Endothelial cell of coronary artery (primary cell): Measurements from ENCODE around the gene STOML2. TPM values are rescaled to one million over a fixed set of nuclear protein-coding genes. Genes with fewer than 3 reads are reported as not detected.

ENCODE experiments used
- total RNA-seq: library from RNA; depleted of rRNA; stranded (reverse); fragments of >200 nt; gene quantifications from 2 replicates; pipeline ENCODE4 v1.2.3, GENCODE V29; 2014

STOML2 gene
- total RNA-seq, result 175 and 219 TPM in 2 replicates

GRCh38 chr9:35102769-35103659 lies at the start of gene STOML2:
Gene STOML2 (minus strand): TSS chr9:35103131. CDS start chr9:35103094, 37 bp downstream.

GRCh38 chr9:35115680-35116538 lies 13.0 kb upstream of the STOML2 start, which contains the start of gene ATOSB:
Gene ATOSB (minus strand): TSS chr9:35115862. CDS start chr9:35108274, 7,588 bp downstream.

DNA sequence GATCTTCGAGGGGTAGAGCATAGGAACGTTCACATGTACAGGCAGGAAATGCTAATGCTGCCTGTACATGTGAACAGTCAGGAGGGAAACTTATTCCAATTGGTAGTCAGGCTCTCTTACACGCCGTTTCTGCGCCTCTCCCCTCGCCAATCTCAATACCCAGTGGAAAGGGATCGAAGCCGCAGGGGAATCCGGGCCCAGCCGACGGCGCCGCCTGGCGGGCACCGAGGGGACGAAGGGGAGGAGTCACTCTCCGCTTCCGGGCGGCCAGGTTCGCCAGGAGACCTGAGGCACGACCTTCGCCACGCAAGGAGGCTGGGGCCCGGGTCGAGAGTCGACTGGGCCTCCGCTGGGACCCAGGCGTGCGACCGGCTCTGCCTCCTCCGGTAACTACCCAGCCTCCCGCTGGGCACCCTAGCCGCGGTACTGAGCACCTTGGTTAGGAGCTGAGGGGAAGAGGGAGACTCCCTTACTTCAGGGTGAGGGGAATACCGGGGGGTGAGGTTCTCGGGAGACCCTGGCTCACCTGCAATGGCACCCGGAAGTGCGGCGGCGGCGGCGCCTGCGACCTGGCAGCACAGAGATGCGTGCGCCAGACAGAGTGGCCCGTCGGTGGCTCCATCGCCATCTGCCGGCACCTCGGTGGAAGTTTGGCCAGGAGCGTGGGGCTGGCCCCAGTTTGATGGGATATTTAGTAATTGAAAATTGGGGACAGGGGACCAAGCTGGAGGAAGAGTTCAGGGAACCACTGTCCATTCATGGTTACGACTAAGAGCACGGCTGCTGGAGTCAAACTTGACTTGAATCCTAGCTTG lies 6.7 kb downstream of the STOML2 start, which contains the start of gene PIGO:
PIGO (minus strand) TSS at position 557 of the 815 bp plus-strand sequence. CDS start 1,026 bp downstream, outside the sequence.

DNA sequence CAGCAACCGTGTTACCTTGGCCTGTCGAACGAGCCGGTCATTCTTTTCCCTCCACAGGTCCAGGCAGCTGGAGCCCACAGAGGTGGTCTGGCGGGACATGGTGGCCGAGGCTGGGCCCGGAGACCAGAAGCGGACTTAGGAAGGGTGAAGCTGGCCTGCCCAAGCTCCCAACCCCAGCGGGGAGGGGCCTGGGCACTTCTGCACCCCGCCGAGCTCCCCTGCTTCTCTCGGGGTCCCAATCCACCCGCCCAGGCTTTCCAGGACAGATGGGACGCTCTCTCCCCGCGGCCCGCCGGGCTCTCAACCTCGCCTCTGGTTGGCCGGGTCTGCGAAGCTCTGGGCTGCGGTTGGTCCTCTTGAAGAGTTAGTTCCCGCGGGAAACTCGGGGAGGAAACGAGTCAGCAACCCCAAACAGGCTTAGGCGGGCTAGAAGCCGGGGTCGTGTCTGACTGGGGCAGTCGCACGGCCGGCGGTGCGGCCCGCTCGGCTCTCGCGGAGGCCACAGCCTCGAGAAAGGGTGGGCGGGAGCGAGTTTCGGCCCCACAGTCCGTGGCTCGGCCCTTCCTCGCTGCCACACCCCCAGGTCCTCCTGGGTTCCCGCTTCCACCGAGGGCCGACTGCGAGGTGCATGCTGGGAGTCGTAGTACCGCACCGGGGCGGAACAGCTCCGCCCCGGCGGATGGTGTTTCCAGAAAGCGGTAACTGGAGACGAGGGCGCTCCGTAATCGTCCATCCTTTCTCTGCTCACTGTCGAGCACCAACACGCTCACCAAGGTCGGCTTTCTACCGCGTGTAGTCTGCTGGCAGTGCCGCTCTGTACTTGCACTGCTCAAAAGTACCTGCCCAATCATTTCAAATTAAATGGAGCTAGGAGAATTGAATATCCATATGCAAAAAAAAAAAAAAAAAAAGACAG lies 23.2 kb downstream of the STOML2 start, which contains the start of gene FANCG:
FANCG (minus strand) TSS at position 517 of the 916 bp plus-strand sequence; CDS start at position 99, 418 bp downstream.

DNA sequence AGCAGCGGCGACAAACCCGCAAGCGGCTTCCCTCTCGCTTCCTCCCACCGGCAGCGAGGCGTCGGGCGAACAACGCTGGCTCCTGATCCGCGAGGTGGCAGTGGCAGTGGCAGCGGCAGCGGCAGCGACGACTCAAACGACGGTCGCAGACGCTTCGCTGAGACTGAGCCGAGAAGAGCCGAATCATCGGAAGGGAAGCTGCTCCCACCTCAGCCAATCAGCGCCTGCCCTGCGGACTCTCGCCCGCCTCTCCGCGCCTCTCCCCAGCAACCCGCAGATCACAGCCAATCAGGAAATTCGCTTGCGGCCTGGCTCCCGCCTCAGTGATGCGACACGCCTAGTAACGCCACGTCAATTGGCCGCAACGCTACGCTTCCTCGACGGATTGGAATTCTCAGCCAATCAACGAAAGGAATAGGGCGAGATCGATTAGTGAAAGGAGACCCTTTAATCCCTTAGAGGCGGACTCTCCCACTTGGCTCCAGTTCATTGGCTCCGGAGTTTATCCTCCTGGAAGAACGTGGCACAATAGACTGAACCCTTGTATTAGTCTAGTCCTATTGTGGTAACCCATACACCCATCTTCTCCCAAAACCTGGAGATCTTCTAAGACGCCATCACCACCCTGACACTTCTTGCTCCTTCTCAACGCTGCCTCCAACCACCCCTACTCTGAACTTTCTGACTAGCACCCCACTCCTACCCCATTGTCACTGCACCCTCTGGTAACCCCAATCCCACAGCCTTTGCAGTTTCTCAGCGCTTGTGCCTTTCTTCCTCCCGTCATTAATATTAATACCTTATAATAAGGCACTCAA lies 30.3 kb downstream of the STOML2 start, which contains the start of gene VCP:
VCP (minus strand) TSS at position 165 of the 818 bp plus-strand sequence. CDS start 272 bp downstream, outside the sequence.

Other genes with a start within 250 kb of the STOML2 start
- not detected in 2 replicates for gene PHF24, start 144.8 kb downstream of the STOML2 start, total RNA-seq
- gene DNAJB5, start 113.4 kb downstream of the STOML2 start, total RNA-seq, result 5.5 and 8.2 TPM in 2 replicates
- gene VCP, start 30.5 kb downstream of the STOML2 start, total RNA-seq, result 616 and 770 TPM in 2 replicates
- 13.2 and 24.7 TPM in 2 replicates for gene FANCG, start 23.2 kb downstream of the STOML2 start, total RNA-seq
- gene PIGO, start 6.5 kb downstream of the STOML2 start, total RNA-seq, result 8.8 and 12.0 TPM in 2 replicates
- 24.1 and 26.4 TPM in 2 replicates for gene ATOSB, start 12.7 kb upstream of the STOML2 start, total RNA-seq
- gene UNC13B, start 58.9 kb upstream of the STOML2 start, total RNA-seq, result 39.3 and 42.8 TPM in 2 replicates